HCT116 (cell line): ENCODE data around the gene DOCK10. TPM values are rescaled to one million over a fixed set of nuclear protein-coding genes. Genes with fewer than 3 reads are reported as not detected.

Experiments used
- ATAC-seq: fragments of 200-7000 bp; cut with Tn5 transposase; 2 replicates; pipeline ENCODE4 v1.9.1; 2020; ENCODE audit warnings: mild to moderate bottlenecking, moderate library complexity
- BruUV-seq: library from RNA; stranded (reverse); fragments of 400-500 nt; replicated peaks from 2 replicates; lab custom pipeline; 2021; lab: Mats Ljungman, UMichigan
- CTCF ChIA-PET: fragments of 300-600 bp; sonication (Branson Sonifier 250); formaldehyde crosslinking; loops from one replicate; lab custom pipeline; 2021; ENCODE audit warnings: antibody characterized with exemption; lab: Charles Lee
- POLR2A ChIA-PET: fragments of 300-600, 350-600 bp; sonication (Branson Sonifier 250); formaldehyde crosslinking; loops from one replicate; lab custom pipeline; 2021; ENCODE audit warnings: antibody characterized with exemption; lab: Charles Lee
- RAD21 ChIA-PET, 2 experiments: fragments of 300-600 bp; sonication (Branson Sonifier 250); formaldehyde crosslinking; loops; one replicate each; lab custom pipeline; 2023; ENCODE audit warnings: low total read pairs in 2 of 2; ENCODE audit not compliant: uncharacterized antibody in 2 of 2, unreplicated experiment in 2 of 2, low non-redundant PET in 1 of 2; lab: Charles Lee
- DNase-seq: peaks from one replicate; pipeline ENCODE4 v3.0.0-alpha.2; 2010; ENCODE audit warnings: low read depth, low spot score
- H2AFZ ChIP-seq: fragments of 200-600 bp; shearing (Covaris generic), sonication (generic); 2 replicates; pipeline ENCODE4 v1.6.1; 2017; ENCODE audit warnings: low read depth, mixed run types, mixed read lengths, antibody characterized with exemption, low read length; ENCODE audit not compliant: poor library complexity, severe bottlenecking
- H3K27ac ChIP-seq: 2 replicates; pipeline ENCODE4 v1.5.1; 2012; ENCODE audit warnings: low read depth, low read length
- H3K27me3 ChIP-seq: fragments of 200-600 bp; sonication (generic); 2 replicates; pipeline ENCODE4 v1.6.1; 2016; ENCODE audit warnings: mixed run types, low read length, mixed read lengths; ENCODE audit not compliant: insufficient read depth
- H3K36me3 ChIP-seq, 2 experiments: fragments of 200-500 bp in 1 of 2; fragments of 200-600 bp in 1 of 2; sonication (Bioruptor generic) in 1 of 2; sonication (generic) in 1 of 2; 2 replicates each; pipeline versions ENCODE4 v1.5.1 to v1.6.1; 2014 to 2016; ENCODE audit warnings: low read length in 2 of 2, inconsistent platforms in 1 of 2, mixed read lengths in 1 of 2, mixed run types in 1 of 2; ENCODE audit not compliant: insufficient read depth in 2 of 2, control insufficient read depth in 1 of 2
- H3K4me1 ChIP-seq, 2 experiments: fragments of 200-600 bp in 1 of 2; sonication (generic) in 1 of 2; 2 replicates each; pipeline versions ENCODE4 v1.5.1 to v1.6.1; 2012 to 2017; ENCODE audit warnings: low read length in 2 of 2, inconsistent platforms in 1 of 2, mild to moderate bottlenecking in 1 of 2, mixed read lengths in 1 of 2, mixed run types in 1 of 2, moderate library complexity in 1 of 2; ENCODE audit not compliant: insufficient read depth in 2 of 2, control insufficient read depth in 1 of 2
- H3K4me2 ChIP-seq: fragments of 200-600 bp; sonication (generic); 2 replicates; pipeline ENCODE4 v1.6.1; 2017; ENCODE audit warnings: mixed run types, low read length, mixed read lengths
- H3K4me3 ChIP-seq, 2 experiments: fragments of 200-600 bp in 1 of 2; sonication (generic) in 1 of 2; replicated peaks in 1 of 2; 2 replicates each; pipeline ENCODE4 v1.5.1; 2011 to 2016; ENCODE audit warnings: low read length in 2 of 2, control low read depth in 1 of 2, low read depth in 1 of 2, mild to moderate bottlenecking in 1 of 2, mixed read lengths in 1 of 2, mixed run types in 1 of 2
- H3K79me2 ChIP-seq: fragments of 200-600 bp; sonication (generic); 2 replicates; pipeline ENCODE4 v1.6.1; 2017; ENCODE audit warnings: mild to moderate bottlenecking, mixed run types, low read length, moderate library complexity, mixed read lengths; ENCODE audit not compliant: insufficient read depth
- H3K9ac ChIP-seq: fragments of 200-600 bp; sonication (generic); 2 replicates; pipeline ENCODE4 v1.6.1; 2016; ENCODE audit warnings: low read length, mixed read lengths
- H3K9me2 ChIP-seq: fragments of 200-600 bp; sonication (generic), shearing (Covaris generic); 2 replicates; pipeline ENCODE4 v1.6.1; 2017; ENCODE audit warnings: mixed run types, mild to moderate bottlenecking, moderate library complexity; ENCODE audit not compliant: insufficient read depth
- H3K9me3 ChIP-seq, 2 experiments: fragments of 200-500 bp in 1 of 2; fragments of 200-600 bp in 1 of 2; sonication (Bioruptor generic) in 1 of 2; sonication (generic) in 1 of 2; 2 replicates each; pipeline ENCODE4 v1.6.1; 2014 to 2017; ENCODE audit warnings: low read length in 2 of 2, mixed read lengths in 2 of 2, inconsistent platforms in 1 of 2, low read depth in 1 of 2, mild to moderate bottlenecking in 1 of 2, mixed run types in 1 of 2, moderate library complexity in 1 of 2; ENCODE audit not compliant: control insufficient read depth in 1 of 2, insufficient read depth in 1 of 2
- H4K20me1 ChIP-seq: fragments of 200-600 bp; sonication (generic), shearing (Covaris generic); 2 replicates; pipeline ENCODE4 v1.6.1; 2017; ENCODE audit warnings: mixed run types, mild to moderate bottlenecking, moderate library complexity; ENCODE audit not compliant: insufficient read depth
- CBX3 ChIP-seq: IDR thresholded peaks from 2 replicates; pipeline ENCODE4 v1.6.1; 2012; ENCODE audit warnings: low read depth
- CEBPB ChIP-seq: IDR thresholded peaks from 2 replicates; pipeline ENCODE4 v1.6.1; 2012; ENCODE audit warnings: low read depth
- EGR1 ChIP-seq: IDR thresholded peaks from 2 replicates; pipeline ENCODE4 v1.6.1; 2012; ENCODE audit warnings: low read depth
- FOSL1 ChIP-seq: IDR thresholded peaks from 2 replicates; pipeline ENCODE4 v1.6.1; 2012; ENCODE audit warnings: low read depth
- POLR2AphosphoS5 ChIP-seq: IDR thresholded peaks from 2 replicates; pipeline ENCODE4 v1.6.1; 2011; ENCODE audit warnings: mild to moderate bottlenecking, low read depth, low read length, moderate library complexity
- SIN3A ChIP-seq: IDR thresholded peaks from 2 replicates; pipeline ENCODE4 v1.6.1; 2012; ENCODE audit warnings: low read depth
- SP1 ChIP-seq: IDR thresholded peaks from 2 replicates; pipeline ENCODE4 v1.6.1; 2012; ENCODE audit warnings: low read depth
- YY1 ChIP-seq: IDR thresholded peaks from 2 replicates; pipeline ENCODE4 v1.6.1; 2011; ENCODE audit warnings: low read length, low read depth, moderate library complexity, mild to moderate bottlenecking; ENCODE audit not compliant: insufficient replicate concordance; ENCODE audit errors: extremely low read depth
- ZFX ChIP-seq: fragments of 450-650 bp; IDR thresholded peaks from 2 replicates; pipeline ENCODE4 v1.6.1; 2017
- intact Hi-C: fragments of 100-400 bp; cut with micrococcal nuclease; formaldehyde crosslinking; loops from 2 replicates; pipeline ENCODE4 v1.10.0; 2022
- total RNA-seq: library from RNA; stranded (reverse); gene quantifications from one replicate; pipeline ENCODE4 v1.2.1, GENCODE V29; 2021; ENCODE audit not compliant: unreplicated experiment
- TF ChIP-seq, protein P1 (sequence below): IDR thresholded peaks from 2 replicates; pipeline ENCODE4 v1.6.1; 2012
- TF ChIP-seq, protein P2 (sequence below), 3 experiments: fragments of 200-600 bp in 1 of 3; sonication (generic) in 1 of 3; IDR thresholded peaks in 2 of 3; conservative IDR thresholded peaks in 1 of 3; 2 replicates each; pipeline ENCODE4 v1.5.1; 2012 to 2017; ENCODE audit warnings: low read depth in 2 of 3, low read length in 2 of 3, antibody characterized with exemption in 1 of 3, borderline replicate concordance in 1 of 3, control low read depth in 1 of 3, mild to moderate bottlenecking in 1 of 3, mixed read lengths in 1 of 3, mixed run types in 1 of 3, moderate library complexity in 1 of 3; ENCODE audit not compliant: insufficient read depth in 1 of 3
- TF ChIP-seq, protein P3 (sequence below): IDR thresholded peaks from 2 replicates; pipeline ENCODE4 v1.6.1; 2011; ENCODE audit warnings: mild to moderate bottlenecking, low read length, moderate library complexity; ENCODE audit not compliant: insufficient replicate concordance; ENCODE audit errors: extremely low read depth
- TF ChIP-seq, protein P4 (sequence below): IDR thresholded peaks from 2 replicates; pipeline ENCODE4 v1.6.1; 2012

DOCK10 gene
- total RNA-seq, 1 experiment from 2014 or later = 0.54 TPM

DNA sequence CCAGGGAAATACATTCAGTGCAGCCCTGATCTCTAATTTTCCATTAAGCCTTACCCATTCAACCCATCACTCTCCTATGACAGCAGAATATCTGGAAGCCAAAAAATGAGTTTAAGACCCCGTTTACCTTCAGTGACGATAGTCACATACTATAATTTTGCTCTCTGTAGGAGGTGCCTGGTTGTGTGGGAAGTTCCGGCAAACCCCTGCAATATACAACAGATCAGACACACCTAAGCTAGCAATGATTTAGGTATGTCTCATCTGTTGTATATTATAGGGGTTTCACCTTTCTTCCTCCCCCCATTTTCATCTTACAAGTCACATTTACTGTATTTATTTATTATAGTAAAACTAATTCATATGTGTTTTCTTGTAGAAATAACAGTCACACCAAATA, 101.7 kb downstream of the DOCK10 start (continued):
- TF ChIP-seq SIN3A (no peak), EGR1 (no peak), SP1 (no peak), CBX3 (no peak), FOSL1 (no peak)
- TF ChIP-seq, protein P1, sequence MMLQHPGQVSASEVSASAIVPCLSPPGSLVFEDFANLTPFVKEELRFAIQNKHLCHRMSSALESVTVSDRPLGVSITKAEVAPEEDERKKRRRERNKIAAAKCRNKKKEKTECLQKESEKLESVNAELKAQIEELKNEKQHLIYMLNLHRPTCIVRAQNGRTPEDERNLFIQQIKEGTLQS = no peak
- TF ChIP-seq, protein P2, sequence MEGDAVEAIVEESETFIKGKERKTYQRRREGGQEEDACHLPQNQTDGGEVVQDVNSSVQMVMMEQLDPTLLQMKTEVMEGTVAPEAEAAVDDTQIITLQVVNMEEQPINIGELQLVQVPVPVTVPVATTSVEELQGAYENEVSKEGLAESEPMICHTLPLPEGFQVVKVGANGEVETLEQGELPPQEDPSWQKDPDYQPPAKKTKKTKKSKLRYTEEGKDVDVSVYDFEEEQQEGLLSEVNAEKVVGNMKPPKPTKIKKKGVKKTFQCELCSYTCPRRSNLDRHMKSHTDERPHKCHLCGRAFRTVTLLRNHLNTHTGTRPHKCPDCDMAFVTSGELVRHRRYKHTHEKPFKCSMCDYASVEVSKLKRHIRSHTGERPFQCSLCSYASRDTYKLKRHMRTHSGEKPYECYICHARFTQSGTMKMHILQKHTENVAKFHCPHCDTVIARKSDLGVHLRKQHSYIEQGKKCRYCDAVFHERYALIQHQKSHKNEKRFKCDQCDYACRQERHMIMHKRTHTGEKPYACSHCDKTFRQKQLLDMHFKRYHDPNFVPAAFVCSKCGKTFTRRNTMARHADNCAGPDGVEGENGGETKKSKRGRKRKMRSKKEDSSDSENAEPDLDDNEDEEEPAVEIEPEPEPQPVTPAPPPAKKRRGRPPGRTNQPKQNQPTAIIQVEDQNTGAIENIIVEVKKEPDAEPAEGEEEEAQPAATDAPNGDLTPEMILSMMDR (IDR thresholded peaks at IDR 0.05 in 2 of 3, conservative IDR thresholded peaks at IDR 0.05 in 1 of 3; ENCODE audit: borderline replicate concordance in 1 of 3, insufficient read depth in 1 of 3, low read depth in 2 of 3, low read length in 2 of 3) = no peak

DNA sequence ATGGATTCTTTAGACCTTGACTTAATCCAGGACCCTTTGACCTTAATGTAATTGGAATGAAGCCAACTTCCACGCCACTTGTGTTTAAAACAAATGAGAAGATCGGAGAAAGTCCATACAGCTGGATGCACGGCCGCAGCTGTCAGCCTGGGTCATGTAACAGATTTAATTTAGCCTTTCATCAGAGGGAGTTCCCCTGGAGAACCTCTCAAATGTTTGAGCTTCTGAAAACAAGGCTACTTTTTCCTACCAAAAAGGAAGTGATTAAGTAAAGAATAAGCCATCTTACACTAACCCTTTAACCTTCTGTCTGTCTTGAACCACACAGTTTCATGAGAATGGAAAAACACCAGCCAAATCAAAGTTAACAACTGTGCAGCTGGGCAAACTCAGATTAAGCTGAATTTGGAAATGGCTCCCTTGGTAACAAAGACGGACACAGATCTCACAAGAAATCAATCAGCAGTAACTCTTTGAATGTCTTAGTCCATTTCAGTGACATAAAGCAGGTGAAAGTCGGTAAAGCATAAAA, 103.6 kb downstream of the DOCK10 start:
- no TSS peak for BruUV-seq
- no peak overlapping the region for H3K9ac ChIP-seq
- no peaks in the 10 kb centered on the region for H3K27me3 ChIP-seq
- RAD21 ChIA-PET = no interaction called here
- CTCF ChIA-PET = no interaction called here
- no peak overlapping the region for H3K27ac ChIP-seq
- TF ChIP-seq, protein P3, sequence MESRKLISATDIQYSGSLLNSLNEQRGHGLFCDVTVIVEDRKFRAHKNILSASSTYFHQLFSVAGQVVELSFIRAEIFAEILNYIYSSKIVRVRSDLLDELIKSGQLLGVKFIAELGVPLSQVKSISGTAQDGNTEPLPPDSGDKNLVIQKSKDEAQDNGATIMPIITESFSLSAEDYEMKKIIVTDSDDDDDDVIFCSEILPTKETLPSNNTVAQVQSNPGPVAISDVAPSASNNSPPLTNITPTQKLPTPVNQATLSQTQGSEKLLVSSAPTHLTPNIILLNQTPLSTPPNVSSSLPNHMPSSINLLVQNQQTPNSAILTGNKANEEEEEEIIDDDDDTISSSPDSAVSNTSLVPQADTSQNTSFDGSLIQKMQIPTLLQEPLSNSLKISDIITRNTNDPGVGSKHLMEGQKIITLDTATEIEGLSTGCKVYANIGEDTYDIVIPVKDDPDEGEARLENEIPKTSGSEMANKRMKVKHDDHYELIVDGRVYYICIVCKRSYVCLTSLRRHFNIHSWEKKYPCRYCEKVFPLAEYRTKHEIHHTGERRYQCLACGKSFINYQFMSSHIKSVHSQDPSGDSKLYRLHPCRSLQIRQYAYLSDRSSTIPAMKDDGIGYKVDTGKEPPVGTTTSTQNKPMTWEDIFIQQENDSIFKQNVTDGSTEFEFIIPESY = no peak
- no peak for TF ChIP-seq POLR2AphosphoS5
- no peak for TF ChIP-seq YY1
- TF ChIP-seq CEBPB = no peak
- TF ChIP-seq, protein P2 (IDR thresholded peaks at IDR 0.05 in 2 of 3, conservative IDR thresholded peaks at IDR 0.05 in 1 of 3; ENCODE audit: borderline replicate concordance in 1 of 3, insufficient read depth in 1 of 3, low read depth in 2 of 3, low read length in 2 of 3) = no peak
- no peak for TF ChIP-seq ZFX
- TF ChIP-seq, protein P4, sequence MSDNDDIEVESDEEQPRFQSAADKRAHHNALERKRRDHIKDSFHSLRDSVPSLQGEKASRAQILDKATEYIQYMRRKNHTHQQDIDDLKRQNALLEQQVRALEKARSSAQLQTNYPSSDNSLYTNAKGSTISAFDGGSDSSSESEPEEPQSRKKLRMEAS = no peak
- H3K4me3 ChIP-seq = no peak overlapping the region
- no peaks in the 10 kb centered on the region for H3K9me3 ChIP-seq
- no peak for ATAC-seq
- H4K20me1 ChIP-seq = no peaks in the 10 kb centered on the region
- H3K9me2 ChIP-seq = no peaks in the 10 kb centered on the region
- H3K36me3 ChIP-seq = no peaks in the 10 kb centered on the region
- H3K4me2 ChIP-seq = no peak overlapping the region
- DNase-seq = no peak
- H3K79me2 ChIP-seq = no peaks in the 10 kb centered on the region
- POLR2A ChIA-PET = no interaction called here
- intact Hi-C loops = no loop called here
- H3K4me1 ChIP-seq = no peaks in the 10 kb centered on the region
- H2AFZ ChIP-seq = no peak overlapping the region
